A549 (cell line): ENCODE data around the gene AZGP1.

Experiments used
- CHD2 ChIP-seq: fragments of 150-350 bp; IDR thresholded peaks from 2 replicates; pipeline ENCODE4 v1.6.1; 2014; ENCODE audit warnings: low read length; ENCODE audit not compliant: partially characterized antibody
- CTCF ChIP-seq: fragments of >200 bp; sonication (Bioruptor Twin); formaldehyde crosslinking; IDR thresholded peaks from 3 replicates; pipeline ENCODE4 v1.5.1; 2016
- EP300 ChIP-seq, 2 experiments: fragments of >200 bp; sonication (Bioruptor Twin); formaldehyde crosslinking; IDR thresholded peaks; 2 replicates in 1 of 2; 3 replicates in 1 of 2; pipeline ENCODE4 v1.6.1; 2016 to 2017
- ESRRA ChIP-seq: fragments of 150-350 bp; IDR thresholded peaks from 2 replicates; pipeline ENCODE4 v1.6.1; 2014; ENCODE audit warnings: mild to moderate bottlenecking, low read length, borderline replicate concordance
- HDAC2 ChIP-seq: fragments of 200-600 bp; sonication (generic); IDR thresholded peaks from 2 replicates; pipeline ENCODE4 v1.6.1; 2016
- HMGXB4 ChIP-seq: fragments of 250-450 bp; sonication (Bioruptor Pico); IDR thresholded peaks from 2 replicates; pipeline ENCODE4 v1.5.0; 2021; ENCODE audit warnings: mild to moderate bottlenecking, moderate library complexity, borderline replicate concordance
- JUN ChIP-seq, 2 experiments: fragments of >200 bp; sonication (Bioruptor Twin); formaldehyde crosslinking; IDR thresholded peaks; 2 replicates in 1 of 2; 3 replicates in 1 of 2; pipeline ENCODE4 v1.6.1; 2016 to 2017
- MAX ChIP-seq: IDR thresholded peaks from 2 replicates; pipeline ENCODE4 v1.6.1; 2012
- NFE2L2 ChIP-seq: fragments of 150-350 bp; conservative IDR thresholded peaks from 2 replicates; pipeline ENCODE4 v1.6.1; 2014; ENCODE audit warnings: low read length
- POLR2A ChIP-seq: IDR thresholded peaks from 2 replicates; pipeline ENCODE4 v1.6.1; 2012; ENCODE audit warnings: mild to moderate bottlenecking, low read length
- REST ChIP-seq: fragments of 200-600 bp; sonication (generic); IDR thresholded peaks from 2 replicates; pipeline ENCODE4 v1.6.1; 2016; ENCODE audit warnings: antibody characterized with exemption, mild to moderate bottlenecking, moderate library complexity
- USF2 ChIP-seq: fragments of 450-650 bp; IDR thresholded peaks from 2 replicates; pipeline ENCODE4 v1.6.1; 2014; ENCODE audit warnings: antibody characterized with exemption

- TF ChIP-seq CTCF (no peak; the same call in 2 of the 3 replicates), EP300 (IDR thresholded peaks at IDR 0.05) (no peak), REST (no peak), HDAC2 (no peak), POLR2A (no peak), CHD2 (no peak), USF2 (no peak), NFE2L2 (no peak), JUN (IDR thresholded peaks at IDR 0.05) (no peak), HMGXB4 (CRISPR knock-in tag) (no peak), ESRRA (no peak), MAX (no peak)
Observed at GRCh38 chr7:99929730-99930053, 46.1 kb downstream of the AZGP1 start.
